ENCODE results near the gene GNB5.

The GNB5 gene

GRCh38 chr15:52183562-52184173 lies 7.5 kb downstream of the GNB5 start:
- Histone ChIP-seq H3K4me1 (peaks cover 0 to 9% (median 5%) of the 10 kb centered on the region in 4 donors), H3K36me3 (no peaks in the 10 kb centered on the region), H3K27ac (no peak overlapping the region), H3K27me3 (no peaks in the 10 kb centered on the region), H3K4me3 (no peak overlapping the region), H3K9me3 (no peaks in the 10 kb centered on the region)
- intact Hi-C loops (cut with DNase I; ENCODE audit: low total_unique reads) = loop anchor here (5.0 kb wide), 1 partner anchor 1924 kb away; no protein-coding TSS in a partner anchor
- DNase-seq = no peak
- TF ChIP-seq CTCF (IDR thresholded peaks at IDR 0.05) = peak; percentile 35 to 41

- intact Hi-C loops (cut with DNase I; ENCODE audit: low total_unique reads) = loop anchor here (5.0 kb wide), 1 partner anchor 1925 kb away; no protein-coding TSS in a partner anchor
- Histone ChIP-seq H3K4me3 (no peak overlapping the region), H3K27ac (no peak overlapping the region), H3K4me1 (peaks cover 0 to 10% (median 7%) of the 10 kb centered on the region in 4 donors), H3K9me3 (no peaks in the 10 kb centered on the region), H3K27me3 (no peaks in the 10 kb centered on the region), H3K36me3 (no peaks in the 10 kb centered on the region)
- TF ChIP-seq CTCF (IDR thresholded peaks at IDR 0.05) = no peak
- no peak for DNase-seq
Measured at GRCh38 chr15:52181938-52182780, 9.0 kb downstream of the GNB5 start.

GRCh38 chr15:52180851-52181450 lies 10.2 kb downstream of the GNB5 start:
- H3K4me3 ChIP-seq = peak overlapping the region in 1 of 2 donors; percentile 75
- intact Hi-C loops (cut with DNase I; ENCODE audit: low total_unique reads) = loop anchor here (5.0 kb wide), 1 partner anchor 1926 kb away; no protein-coding TSS in a partner anchor
- no peaks in the 10 kb centered on the region for H3K36me3 ChIP-seq
- no peak for TF ChIP-seq CTCF (IDR thresholded peaks at IDR 0.05)
- no peak for DNase-seq
- H3K9me3 ChIP-seq = no peaks in the 10 kb centered on the region
- peak overlapping the region in 1 of 2 donors; percentile 84 for H3K27ac ChIP-seq
- H3K27me3 ChIP-seq = no peaks in the 10 kb centered on the region
- H3K4me1 ChIP-seq = peaks cover 0 to 10% (median 7%) of the 10 kb centered on the region in 4 donors

GRCh38 chr15:52180196-52180835 lies 10.9 kb downstream of the GNB5 start:
- no peak for DNase-seq
- H3K4me3 ChIP-seq = peak overlapping the region; percentile 75 to 85
- H3K27me3 ChIP-seq = no peaks in the 10 kb centered on the region
- H3K9me3 ChIP-seq = no peaks in the 10 kb centered on the region
- intact Hi-C loops (cut with DNase I; ENCODE audit: low total_unique reads) = loop anchor here (5.0 kb wide), 1 partner anchor 1927 kb away; no protein-coding TSS in a partner anchor
- no peaks in the 10 kb centered on the region for H3K36me3 ChIP-seq
- H3K27ac ChIP-seq = peak overlapping the region; percentile 84 to 90
- H3K4me1 ChIP-seq = peaks cover 0 to 10% (median 7%) of the 10 kb centered on the region in 4 donors
- no peak for TF ChIP-seq CTCF (IDR thresholded peaks at IDR 0.05)
